ENCODE results near the gene KLHL3.

GRCh38 chr5:137782055-137782454, 46.2 kb upstream of the KLHL3 start:
- TF ChIP-seq CTCF (conservative IDR thresholded peaks at IDR 0.05; ENCODE audit: low read depth, low read length) (no peak), EZH2phosphoT487 (IDR thresholded peaks at IDR 0.05; ENCODE audit: borderline replicate concordance, low read length) (no peak), EZH2 (IDR thresholded peaks at IDR 0.05; ENCODE audit: low read length, unreplicated experiment) (no peak)

Data from PC-3 (cell line).